ENCODE measurements around the gene GPX4. TPM values are rescaled to one million over a fixed set of nuclear protein-coding genes. Genes with fewer than 3 reads are reported as not detected.
"Not testable (repeated sequence)": the region's sequence is repeated elsewhere in the genome, so short reads cannot be mapped to it uniquely, and the experiment has no call there.

The GPX4 gene
- total and polyA plus RNA-seq, 2 experiments from 2014 or later, result 759 to 860 TPM

DNA sequence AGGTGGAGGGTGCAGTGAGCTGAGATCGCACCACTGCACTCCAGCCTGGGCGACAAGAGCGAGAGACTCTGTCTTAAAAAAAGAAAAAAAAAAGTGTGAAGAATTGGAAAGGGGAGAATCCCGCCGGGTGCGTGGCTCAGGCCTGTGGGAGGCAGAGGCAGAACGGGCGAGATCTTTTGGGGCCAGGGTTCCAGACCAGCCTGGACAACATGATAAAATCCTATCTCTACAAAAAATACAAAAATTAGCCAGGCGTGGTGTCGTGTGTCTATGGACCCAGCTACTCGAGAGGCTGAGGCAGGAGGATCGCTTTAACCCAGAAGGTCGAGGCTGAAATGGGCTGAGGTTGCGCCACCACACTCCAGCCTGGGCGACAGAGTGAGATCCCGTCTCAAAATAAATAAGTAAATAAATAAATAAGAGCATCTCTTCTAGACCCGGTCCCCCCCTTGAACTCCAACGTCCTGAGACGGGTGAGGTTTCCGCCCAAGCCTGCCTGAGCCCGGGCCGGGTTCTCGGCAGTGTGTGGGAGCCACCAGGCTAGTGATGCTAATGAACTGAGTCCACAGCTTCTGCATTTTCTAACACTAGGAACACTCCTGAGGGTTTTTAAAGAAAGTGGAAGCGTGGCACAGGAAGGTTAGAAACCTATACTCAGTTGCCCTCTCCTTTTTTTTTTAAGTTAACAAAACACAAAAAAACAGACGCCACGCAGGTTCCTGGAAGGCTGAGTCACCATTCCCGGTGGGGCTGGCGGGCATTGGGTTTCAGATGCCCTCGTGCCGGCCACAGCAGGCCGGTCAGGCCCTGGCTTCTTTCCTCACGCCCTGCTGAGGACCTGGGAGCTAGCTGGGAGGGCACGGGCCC is 22.0 kb downstream of the GPX4 start:
- H3K27ac ChIP-seq, result no peak overlapping the region
- H3K36me3 ChIP-seq, result peaks cover 3% of the 10 kb centered on the region
- TF ChIP-seq, protein P1, sequence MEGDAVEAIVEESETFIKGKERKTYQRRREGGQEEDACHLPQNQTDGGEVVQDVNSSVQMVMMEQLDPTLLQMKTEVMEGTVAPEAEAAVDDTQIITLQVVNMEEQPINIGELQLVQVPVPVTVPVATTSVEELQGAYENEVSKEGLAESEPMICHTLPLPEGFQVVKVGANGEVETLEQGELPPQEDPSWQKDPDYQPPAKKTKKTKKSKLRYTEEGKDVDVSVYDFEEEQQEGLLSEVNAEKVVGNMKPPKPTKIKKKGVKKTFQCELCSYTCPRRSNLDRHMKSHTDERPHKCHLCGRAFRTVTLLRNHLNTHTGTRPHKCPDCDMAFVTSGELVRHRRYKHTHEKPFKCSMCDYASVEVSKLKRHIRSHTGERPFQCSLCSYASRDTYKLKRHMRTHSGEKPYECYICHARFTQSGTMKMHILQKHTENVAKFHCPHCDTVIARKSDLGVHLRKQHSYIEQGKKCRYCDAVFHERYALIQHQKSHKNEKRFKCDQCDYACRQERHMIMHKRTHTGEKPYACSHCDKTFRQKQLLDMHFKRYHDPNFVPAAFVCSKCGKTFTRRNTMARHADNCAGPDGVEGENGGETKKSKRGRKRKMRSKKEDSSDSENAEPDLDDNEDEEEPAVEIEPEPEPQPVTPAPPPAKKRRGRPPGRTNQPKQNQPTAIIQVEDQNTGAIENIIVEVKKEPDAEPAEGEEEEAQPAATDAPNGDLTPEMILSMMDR (IDR thresholded peaks at IDR 0.05; ENCODE audit: low read depth, low read length), result no peak
- H3K9me3 ChIP-seq (ENCODE audit: low read depth), result no peaks in the 10 kb centered on the region
- H3K4me1 ChIP-seq (ENCODE audit: low read depth), result no peaks in the 10 kb centered on the region
- H3K27me3 ChIP-seq, result no peaks in the 10 kb centered on the region
- H3K4me3 ChIP-seq, result no peak overlapping the region
- DNase-seq (ENCODE audit: low read depth in 1 of 2, low spot score in 1 of 2), result no peak

DNA sequence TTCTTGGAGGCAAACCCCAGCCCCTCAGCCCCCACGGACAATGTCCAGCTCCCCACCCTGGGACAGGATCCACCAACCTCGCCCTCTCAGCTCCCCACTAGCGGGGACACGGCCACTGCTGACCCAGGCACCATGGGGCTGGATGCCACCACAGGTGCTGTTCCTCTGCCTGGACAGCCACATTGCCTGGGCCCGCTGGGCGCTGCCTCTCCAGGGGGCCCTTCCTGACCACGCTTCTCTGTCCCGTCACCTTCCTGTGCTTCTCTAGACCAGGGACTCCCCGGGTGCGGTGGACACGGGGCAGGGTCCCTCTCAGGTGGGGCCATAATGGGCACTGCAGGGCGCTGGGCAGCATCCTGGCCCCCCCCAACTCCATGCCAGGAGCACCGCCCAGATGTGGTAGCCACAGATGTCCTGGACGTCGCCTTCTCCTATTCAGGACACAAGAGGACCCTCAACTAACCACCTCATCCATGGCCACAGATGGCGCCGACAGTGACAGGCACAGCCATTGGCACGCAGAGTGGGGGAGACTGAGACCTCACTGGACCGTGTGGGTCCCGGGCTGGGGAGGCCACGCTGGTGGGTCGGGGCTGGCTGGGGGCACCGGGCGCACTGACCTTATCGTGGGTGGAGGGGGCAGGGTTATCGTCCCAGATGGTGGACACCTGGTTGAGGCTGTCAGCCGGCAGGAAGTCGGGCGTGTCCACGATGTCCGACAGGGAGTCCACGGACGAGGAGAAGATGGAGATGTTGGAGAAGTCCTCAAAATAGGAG is 23.4 kb downstream of the GPX4 start:
- Histone ChIP-seq H3K27me3 (no peaks in the 10 kb centered on the region), H3K9me3 (ENCODE audit: low read depth) (no peaks in the 10 kb centered on the region), H3K27ac (no peak overlapping the region), H3K36me3 (peaks cover 3% of the 10 kb centered on the region), H3K4me3 (no peak overlapping the region), H3K4me1 (ENCODE audit: low read depth) (peaks cover 11% of the 10 kb centered on the region)
- TF ChIP-seq, protein P1 (IDR thresholded peaks at IDR 0.05; ENCODE audit: low read depth, low read length), result no peak
- no peak for DNase-seq (ENCODE audit: low read depth in 1 of 2, low spot score in 1 of 2)

DNA sequence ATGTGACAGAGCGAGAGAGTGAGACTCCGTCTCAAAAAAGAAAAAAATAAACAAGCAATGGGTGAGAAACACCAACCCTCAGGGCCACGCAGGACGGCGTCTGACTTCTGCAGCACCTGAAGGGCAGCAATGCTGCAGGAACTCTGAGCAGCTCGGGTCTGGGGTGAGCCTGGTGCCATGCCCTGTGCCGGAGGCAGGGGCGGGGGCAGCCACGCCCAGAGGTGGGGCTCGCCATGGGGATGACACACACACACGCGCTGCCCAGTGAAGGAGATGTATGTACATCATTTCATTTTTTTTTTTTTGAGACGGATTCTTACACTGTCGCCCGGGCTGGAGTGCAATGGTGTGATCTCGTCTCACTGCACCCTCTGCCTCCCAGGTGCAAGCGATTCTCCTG is 24.3 kb downstream of the GPX4 start:
- no peak for DNase-seq (ENCODE audit: low read depth in 1 of 2, low spot score in 1 of 2)
- no peaks in the 10 kb centered on the region for H3K9me3 ChIP-seq (ENCODE audit: low read depth)
- peaks cover 15% of the 10 kb centered on the region for H3K4me1 ChIP-seq (ENCODE audit: low read depth)
- no peak overlapping the region for H3K27ac ChIP-seq
- TF ChIP-seq, protein P1 (IDR thresholded peaks at IDR 0.05; ENCODE audit: low read depth, low read length), result no peak
- no peak overlapping the region for H3K4me3 ChIP-seq
- H3K36me3 ChIP-seq, result peaks cover 3% of the 10 kb centered on the region
- H3K27me3 ChIP-seq, result no peaks in the 10 kb centered on the region

DNA sequence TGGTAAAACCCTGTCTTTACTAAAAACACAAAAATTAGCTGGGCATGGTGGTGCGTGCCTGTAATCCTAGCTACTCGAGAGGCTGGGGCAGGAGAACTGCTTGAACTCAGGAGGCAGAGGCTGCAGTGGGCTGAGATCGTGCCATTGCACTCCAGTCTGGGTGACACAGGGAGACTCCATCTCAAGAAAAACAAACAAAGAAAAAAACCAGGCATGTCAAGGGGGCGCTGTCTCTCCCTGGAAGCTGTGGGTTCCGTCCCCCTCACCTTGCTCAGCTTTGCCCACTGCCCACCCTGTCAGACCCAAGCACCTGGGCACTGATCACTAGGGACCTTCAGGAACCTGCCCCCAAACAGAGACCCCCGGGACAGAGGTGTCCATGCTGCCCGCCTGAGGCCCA is 25.3 kb downstream of the GPX4 start:
- DNase-seq (ENCODE audit: low read depth in 1 of 2, low spot score in 1 of 2); H3K36me3 ChIP-seq; H3K27ac ChIP-seq; H3K27me3 ChIP-seq; H3K4me3 ChIP-seq; H3K9me3 ChIP-seq (ENCODE audit: low read depth): not testable (repeated sequence)
- peaks cover 15% of the 10 kb centered on the region for H3K4me1 ChIP-seq (ENCODE audit: low read depth)

DNA sequence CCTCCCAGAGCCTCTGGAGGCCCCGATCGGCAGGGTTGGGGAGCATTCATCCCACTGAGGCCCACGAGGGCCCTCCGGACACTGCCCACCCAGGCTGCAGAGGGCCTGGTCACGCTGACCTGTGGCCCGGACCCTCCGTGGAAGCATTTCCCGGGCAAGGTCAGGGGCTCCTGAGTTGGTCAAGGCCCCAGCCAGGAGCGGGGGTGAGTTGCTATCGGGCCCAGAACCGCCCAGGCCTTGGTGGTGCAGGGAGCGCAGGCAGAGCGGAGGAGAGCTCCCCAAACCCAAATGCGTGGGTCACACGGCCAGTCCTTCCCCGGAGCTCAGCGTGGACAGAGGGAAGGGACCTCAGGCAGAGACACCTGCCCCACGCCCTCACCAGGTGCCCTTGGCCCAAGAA is 25.7 kb downstream of the GPX4 start:
- Histone ChIP-seq H3K4me1 (ENCODE audit: low read depth) (peaks cover 15% of the 10 kb centered on the region), H3K27ac (no peak overlapping the region), H3K4me3 (no peak overlapping the region), H3K9me3 (ENCODE audit: low read depth) (no peaks in the 10 kb centered on the region), H3K36me3 (peaks cover 3% of the 10 kb centered on the region), H3K27me3 (no peaks in the 10 kb centered on the region)
- TF ChIP-seq, protein P1 (IDR thresholded peaks at IDR 0.05; ENCODE audit: low read depth, low read length), result no peak
- DNase-seq (ENCODE audit: low read depth in 1 of 2, low spot score in 1 of 2), result no peak
